GM21526 (cell line): ENCODE data around the gene MYB.
"Not testable (repeated sequence)": the region's sequence is repeated elsewhere in the genome, so short reads cannot be mapped to it uniquely, and the experiment has no call there.

Source experiments
- ATAC-seq: cut with Tn5 transposase; IDR thresholded peaks from one replicate; pipeline ENCODE4 v1.9.1; 2021; ENCODE audit warnings: moderate library complexity; ENCODE audit not compliant: unreplicated experiment, low FRiP score

The MYB gene

GRCh38 chr6:135162678-135163439 is 18.2 kb upstream of the MYB start:
- ATAC-seq, result no peak

GRCh38 chr6:135163440-135163738 is 17.7 kb upstream of the MYB start:
- no peak for ATAC-seq

- not testable (repeated sequence) for ATAC-seq
Measured at GRCh38 chr6:135164387-135164786, 16.7 kb upstream of the MYB start.

DNA sequence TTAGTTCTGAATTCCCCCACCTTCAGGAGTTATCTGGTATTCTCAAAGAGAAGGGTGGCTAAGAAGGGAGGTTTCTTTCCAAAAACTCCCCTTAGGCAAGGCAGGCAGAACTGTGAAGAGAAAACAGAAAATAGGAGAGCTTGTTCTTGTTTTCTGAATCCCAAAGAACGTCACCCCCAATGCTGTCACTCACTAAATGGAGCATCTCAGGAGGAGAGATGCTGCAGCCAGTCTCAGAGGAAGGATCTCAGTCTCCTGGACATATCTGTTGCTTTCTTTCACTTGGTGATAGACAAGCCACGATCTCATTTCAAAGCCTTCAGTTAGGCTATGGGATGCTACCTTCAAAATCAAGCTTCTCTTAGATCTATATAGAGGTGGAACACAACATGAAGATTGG is 16.1 kb upstream of the MYB start:
- no peak for ATAC-seq

DNA sequence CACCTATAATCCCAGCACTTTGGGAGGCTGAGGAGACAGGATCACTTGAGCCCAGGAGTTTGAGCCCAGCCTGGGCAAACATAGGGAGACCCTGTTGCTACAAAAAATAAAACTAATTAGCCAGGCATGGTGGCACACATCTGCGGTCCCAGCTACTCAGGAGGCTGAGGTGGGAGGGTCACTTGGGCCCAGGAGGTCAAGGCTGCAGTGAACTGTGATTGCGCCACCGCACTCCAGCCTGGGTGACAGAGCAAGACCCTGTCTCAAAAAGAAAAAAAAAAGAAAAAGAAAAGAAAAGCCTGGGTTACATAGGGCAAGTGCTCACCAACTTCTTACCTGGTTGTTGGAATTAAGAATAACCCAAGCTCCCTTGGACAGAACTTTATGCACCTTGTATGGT is 14.6 kb upstream of the MYB start:
- no peak for ATAC-seq

DNA sequence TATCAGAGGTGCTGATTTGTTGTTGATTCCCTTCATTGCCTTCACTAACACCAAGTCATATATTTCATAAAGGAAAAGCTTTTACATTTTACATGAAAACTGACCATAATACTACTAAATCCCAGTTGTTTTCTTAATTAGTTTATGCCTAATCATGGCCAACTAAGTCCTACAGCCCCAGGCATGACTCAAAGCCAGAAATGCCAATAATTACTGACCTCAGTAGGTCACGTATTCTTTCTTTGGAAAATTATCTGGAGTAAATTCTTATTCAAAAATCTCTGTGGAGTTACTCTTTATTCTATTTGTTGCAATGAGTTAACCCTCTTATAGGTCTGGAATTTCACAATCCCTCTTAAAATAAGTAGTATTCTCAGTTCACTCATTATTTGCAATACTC is 13.5 kb upstream of the MYB start:
- ATAC-seq, result no peak

GRCh38 chr6:135168766-135169165 is 12.3 kb upstream of the MYB start:
- ATAC-seq, result no peak

DNA sequence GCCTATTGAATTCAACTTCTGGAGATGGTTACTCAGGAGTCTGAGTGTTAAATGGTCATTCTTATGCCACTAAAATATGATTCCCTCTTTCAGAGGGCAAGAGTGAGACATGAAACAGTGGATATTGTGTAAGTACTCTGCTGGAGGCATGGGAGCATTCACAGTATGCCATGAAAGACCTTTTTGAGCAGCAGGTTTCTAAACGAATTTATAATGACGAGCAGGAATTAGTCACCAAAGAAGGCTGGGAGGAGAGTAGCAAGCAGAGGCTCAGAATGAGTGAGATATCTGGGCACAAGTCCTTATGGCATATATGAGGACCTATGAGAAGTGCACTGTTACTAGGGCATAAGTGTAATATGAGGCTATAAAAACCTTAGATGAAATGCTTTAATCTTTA is 10.9 kb upstream of the MYB start:
- no peak for ATAC-seq

DNA sequence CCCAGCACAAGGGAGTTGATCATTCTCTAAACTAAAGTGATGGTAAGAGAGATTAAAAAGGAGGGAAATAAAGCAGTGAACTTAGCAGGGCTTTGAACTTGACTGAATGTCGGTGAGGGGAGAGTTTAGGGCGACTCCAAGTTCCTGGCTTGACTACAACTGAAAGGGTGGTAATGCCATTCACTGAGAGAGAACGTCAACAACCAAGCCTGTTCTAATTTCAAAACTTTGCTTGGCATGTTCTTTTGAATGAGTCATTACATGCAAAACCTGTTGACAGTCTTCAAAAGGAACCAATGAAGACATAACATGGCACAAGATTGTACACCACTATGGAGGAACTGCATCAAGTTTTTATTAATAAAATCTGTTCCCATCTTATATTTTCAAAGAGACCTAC is 10.3 kb upstream of the MYB start:
- no peak for ATAC-seq

DNA sequence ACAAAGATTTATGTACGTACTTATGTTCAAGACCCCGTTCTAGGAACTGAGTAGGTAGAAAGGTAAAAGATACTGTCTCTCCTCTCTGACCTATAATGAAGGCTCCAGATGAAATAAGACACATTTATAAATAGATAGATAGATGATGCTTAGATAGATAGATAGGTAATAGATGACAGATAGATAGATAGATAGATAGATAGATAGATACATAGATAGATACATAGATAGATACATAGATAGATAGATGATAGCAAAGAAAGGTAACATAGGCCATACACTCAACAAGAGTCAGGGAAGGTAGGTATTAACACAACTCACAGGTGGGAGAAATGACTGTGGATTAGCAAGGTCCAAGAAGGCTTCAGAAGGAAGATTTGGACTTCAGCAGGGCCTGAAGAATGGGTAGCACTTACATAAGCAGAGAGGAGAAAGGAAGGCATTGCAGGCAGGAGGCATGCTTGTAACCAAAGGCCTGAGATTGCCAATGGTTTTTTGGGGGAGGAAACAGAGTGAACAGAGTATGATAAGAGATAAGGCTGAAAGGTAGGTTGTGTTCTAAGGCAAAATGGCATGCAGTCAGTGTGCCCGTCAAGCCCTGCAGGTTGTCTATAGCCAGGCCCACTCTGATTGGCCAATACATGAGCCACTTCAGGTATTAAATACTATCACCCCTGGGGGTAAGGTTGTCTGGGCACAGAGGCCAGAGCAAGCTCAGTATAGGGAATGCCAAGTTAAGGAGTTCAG is 7.7 kb upstream of the MYB start:
- ATAC-seq, result no peak

DNA sequence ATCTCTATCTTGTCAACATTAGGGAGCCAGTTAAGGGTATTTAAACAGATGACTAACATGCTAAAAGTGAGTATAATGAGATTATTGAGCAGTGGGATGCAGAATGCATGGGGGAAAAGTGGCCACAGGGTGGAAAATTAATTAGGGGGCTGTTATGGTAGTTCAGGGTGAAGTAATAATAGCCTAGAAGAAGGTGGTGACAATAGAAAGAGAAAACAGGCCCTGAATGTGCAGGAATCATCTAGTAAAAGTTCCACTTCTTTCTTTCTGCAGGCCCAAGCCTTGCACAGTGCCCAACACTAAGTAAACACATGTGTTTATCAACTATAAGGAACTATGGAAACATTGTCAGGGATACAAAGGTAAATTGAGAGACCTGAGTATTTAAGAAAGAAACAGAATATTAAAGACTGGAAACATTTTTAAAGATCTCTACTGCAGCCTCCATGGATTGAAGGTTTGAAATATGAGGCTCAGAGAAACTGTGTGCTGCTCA is 7.1 kb upstream of the MYB start:
- no peak for ATAC-seq

GRCh38 chr6:135176058-135176457 is 5.0 kb upstream of the MYB start:
- no peak for ATAC-seq

DNA sequence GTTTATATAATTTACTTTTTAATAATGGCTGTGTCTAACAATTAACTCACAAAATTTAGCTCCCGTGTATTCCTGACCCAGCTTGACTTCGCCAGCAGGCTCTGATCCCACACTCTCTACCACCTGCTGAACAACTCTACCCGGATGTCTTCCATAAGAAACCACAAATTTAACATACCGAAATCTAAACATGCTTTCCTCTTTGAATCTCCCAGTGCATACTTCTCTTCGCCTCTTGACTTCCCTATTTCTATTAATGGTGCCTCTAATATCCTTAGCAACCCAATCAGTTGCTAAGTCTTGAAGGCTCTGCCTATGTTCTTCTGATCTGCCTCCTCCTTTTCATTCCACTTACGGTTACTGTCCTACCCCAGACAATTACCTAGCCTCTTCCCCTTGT is 4.6 kb upstream of the MYB start:
- ATAC-seq, result no peak

GRCh38 chr6:135179372-135179771 is 1.7 kb upstream of the MYB start:
- ATAC-seq, result no peak

- no peak for ATAC-seq
Measured at GRCh38 chr6:135179920-135180541, 1.1 kb upstream of the MYB start.

GRCh38 chr6:135181333-135182070 is 394 bp downstream of the MYB start:
- no peak for ATAC-seq

- ATAC-seq, result peak; percentile 4
Measured at GRCh38 chr6:135182071-135183001, 1.2 kb downstream of the MYB start.

GRCh38 chr6:135183002-135183531 is 2.0 kb downstream of the MYB start:
- ATAC-seq, result peak; percentile 46

DNA sequence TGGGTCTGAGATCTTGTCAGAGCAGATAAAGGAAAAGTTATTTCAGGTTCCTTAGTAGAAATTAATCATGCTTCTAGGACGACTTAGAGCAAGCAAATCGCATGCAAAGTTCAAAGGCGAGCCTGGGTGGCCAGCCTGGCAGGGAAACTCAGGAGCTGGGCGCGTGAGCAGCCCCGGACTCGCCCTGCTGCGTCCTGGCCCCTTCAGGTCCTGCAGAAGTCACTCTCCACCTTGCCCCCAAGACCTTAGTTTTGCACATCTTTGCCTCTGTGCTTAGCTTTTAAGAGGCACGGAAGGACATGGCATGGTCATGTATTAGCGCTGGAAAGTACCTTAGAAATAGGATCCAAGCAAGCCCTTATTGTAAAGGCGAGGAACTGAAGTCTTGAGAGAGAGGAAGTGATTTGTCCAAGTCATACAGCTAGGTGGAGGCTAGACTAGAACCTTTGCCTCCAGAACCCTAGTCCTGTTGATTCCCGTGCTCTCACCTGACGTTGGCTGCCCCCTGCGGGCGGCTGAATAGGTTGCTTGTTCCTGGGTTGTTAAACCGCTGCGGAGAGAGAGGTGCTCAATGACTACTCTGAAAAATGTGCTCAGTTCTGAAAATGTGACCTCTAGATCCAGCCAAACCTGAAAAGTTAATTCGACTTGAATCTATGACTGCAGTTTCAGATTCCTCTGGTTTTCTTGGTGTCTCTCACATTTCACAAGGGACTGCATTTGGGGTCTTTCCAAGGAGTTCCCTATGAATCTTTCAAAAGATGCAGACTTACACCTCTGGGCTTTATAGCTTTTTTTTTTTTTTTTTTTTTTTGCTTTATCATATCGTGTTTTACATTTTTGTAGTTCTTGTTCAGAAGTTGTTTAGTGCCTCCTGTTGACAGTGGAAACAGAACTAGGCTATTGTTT is 2.7 kb downstream of the MYB start:
- peak; percentile 37 for ATAC-seq
